BLaER1 (cell line): ENCODE results near the gene CNR1.

ENCODE experiments used
- H3K27ac ChIP-seq: shearing (Covaris generic); formaldehyde crosslinking; 2 replicates; pipeline ENCODE4 v1.8.1; 2022
- H3K27me3 ChIP-seq: shearing (Covaris generic); formaldehyde crosslinking; 2 replicates; pipeline ENCODE4 v1.8.1; 2022
- H3K36me3 ChIP-seq: shearing (Covaris generic); formaldehyde crosslinking; 2 replicates; pipeline ENCODE4 v1.8.1; 2022
- H3K4me1 ChIP-seq: shearing (Covaris generic); formaldehyde crosslinking; 2 replicates; pipeline ENCODE4 v1.8.1; 2022
- H3K4me2 ChIP-seq: shearing (Covaris generic); formaldehyde crosslinking; 2 replicates; pipeline ENCODE4 v1.8.1; 2022
- H3K4me3 ChIP-seq: shearing (Covaris generic); formaldehyde crosslinking; 2 replicates; pipeline ENCODE4 v1.8.1; 2022
- H3K9ac ChIP-seq: shearing (Covaris generic); formaldehyde crosslinking; 2 replicates; pipeline ENCODE4 v1.8.1; 2022
- H3K9me3 ChIP-seq: shearing (Covaris generic); formaldehyde crosslinking; 2 replicates; pipeline ENCODE4 v1.8.1; 2022
- H4K20me1 ChIP-seq: shearing (Covaris generic); formaldehyde crosslinking; 2 replicates; pipeline ENCODE4 v1.8.1; 2022
- Cebpa-rat ChIP-seq: shearing (Covaris generic); IDR thresholded peaks from 2 replicates; pipeline ENCODE4 v1.8.1; 2022

CNR1 gene

DNA sequence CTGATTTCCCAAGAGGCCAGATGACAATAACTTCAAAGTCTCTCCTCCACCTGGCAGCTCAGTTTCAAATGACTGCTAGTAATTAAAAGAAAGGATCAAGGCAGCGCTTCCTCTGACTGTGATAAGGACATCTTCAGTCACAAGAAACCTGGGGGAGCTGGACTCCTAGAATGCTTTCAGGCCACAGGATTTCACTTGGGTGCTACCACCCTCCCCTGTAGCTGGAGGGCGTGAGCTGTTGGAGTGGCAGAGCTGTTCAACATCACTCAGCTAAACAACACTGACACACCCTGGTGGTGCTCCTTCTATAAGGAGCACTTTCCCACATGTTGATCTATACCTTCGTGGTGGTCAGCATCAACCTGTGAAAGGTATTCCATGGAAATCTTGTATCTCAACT, 2.2 kb upstream of the CNR1 start:
- H3K9ac ChIP-seq = no peak overlapping the region
- H4K20me1 ChIP-seq = no peaks in the 10 kb centered on the region
- no peak overlapping the region for H3K27ac ChIP-seq
- no peak overlapping the region for H3K4me3 ChIP-seq
- H3K4me2 ChIP-seq = no peak overlapping the region
- H3K27me3 ChIP-seq = peaks cover 53% of the 10 kb centered on the region
- no peaks in the 10 kb centered on the region for H3K36me3 ChIP-seq
- no peaks in the 10 kb centered on the region for H3K4me1 ChIP-seq
- TF ChIP-seq Cebpa-rat = no peak
- no peaks in the 10 kb centered on the region for H3K9me3 ChIP-seq

DNA sequence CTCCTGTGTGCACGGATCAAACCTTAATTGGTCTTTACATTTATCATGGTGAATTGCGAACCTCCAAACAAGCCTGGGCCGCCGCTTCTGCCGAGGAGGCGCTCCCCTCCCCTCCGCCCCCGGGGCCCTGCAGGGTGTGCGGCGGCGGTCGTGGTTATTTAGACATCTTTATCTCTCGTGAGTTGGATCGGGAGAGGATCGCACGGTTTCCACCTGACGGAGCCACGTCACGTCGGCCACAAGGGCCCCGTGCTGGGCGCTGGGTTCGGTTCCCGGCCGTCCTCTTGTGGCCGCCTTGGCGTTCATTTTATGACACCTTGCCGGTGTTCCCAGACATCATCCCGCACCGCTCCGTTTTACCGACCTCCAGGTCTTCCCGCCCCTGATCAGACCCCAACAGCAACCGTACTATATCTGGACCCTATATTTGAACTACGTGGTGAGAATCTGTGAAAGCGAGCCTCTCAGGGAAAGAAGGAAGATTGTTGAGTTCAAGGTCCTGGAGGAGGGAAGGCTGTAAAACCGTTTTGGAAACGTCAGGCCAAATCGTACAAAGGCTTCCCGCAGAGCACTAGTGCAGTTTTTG, 1.3 kb upstream of the CNR1 start:
- H3K4me2 ChIP-seq = peak overlapping the region; percentile 80
- H3K9me3 ChIP-seq = no peaks in the 10 kb centered on the region
- TF ChIP-seq Cebpa-rat = no peak
- no peaks in the 10 kb centered on the region for H4K20me1 ChIP-seq
- H3K27ac ChIP-seq = no peak overlapping the region
- H3K4me3 ChIP-seq = peak overlapping the region; percentile 70
- H3K27me3 ChIP-seq = peaks cover 53% of the 10 kb centered on the region
- H3K4me1 ChIP-seq = no peaks in the 10 kb centered on the region
- no peaks in the 10 kb centered on the region for H3K36me3 ChIP-seq
- H3K9ac ChIP-seq = no peak overlapping the region

DNA sequence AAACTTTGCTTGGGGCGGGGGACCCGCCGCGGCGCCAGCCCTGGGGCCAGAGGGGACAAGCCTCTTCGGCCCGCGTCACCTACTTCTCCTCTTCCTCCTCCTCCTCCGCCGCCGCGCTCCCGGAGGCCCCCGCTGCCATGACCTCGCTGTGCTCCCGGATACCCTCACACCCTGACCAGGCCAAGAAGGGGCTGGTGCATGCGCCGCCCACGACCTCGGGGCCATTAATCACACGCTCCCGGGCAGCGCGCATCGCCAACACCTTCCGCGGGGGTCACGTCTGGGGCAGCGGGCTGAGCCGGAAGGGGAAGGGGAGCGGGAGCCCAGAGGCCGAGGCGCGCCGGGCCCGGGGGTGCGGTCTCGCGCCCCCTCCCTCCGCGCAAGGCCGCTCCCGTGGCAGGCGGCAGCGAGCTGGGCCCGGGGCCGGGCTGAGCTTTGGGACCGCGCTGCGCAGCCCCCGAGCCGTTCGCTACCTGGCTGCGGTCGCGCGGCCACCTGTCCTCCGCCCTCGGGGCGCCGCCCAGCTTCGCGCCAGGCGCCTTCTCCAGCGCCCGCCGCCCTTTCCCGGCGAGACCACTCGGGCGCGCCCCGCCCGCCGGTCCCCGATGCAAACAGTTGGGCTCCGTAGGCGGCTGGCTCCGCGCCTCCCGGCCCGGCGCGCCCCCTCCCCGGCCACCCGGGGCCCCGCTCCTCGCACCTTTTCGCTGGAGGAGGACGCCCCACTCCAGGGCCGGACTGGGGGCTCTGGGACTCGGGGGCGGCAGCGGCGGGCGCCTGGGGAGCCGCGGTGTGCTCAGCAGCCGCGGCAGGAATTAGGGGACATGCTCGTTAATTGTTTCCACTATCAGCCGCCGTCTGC, 575 bp upstream of the CNR1 start:
- Histone ChIP-seq H3K4me1 (no peaks in the 10 kb centered on the region), H3K9ac (peak overlapping the region; percentile 48; the same call in 1 of the 2 replicates)

DNA sequence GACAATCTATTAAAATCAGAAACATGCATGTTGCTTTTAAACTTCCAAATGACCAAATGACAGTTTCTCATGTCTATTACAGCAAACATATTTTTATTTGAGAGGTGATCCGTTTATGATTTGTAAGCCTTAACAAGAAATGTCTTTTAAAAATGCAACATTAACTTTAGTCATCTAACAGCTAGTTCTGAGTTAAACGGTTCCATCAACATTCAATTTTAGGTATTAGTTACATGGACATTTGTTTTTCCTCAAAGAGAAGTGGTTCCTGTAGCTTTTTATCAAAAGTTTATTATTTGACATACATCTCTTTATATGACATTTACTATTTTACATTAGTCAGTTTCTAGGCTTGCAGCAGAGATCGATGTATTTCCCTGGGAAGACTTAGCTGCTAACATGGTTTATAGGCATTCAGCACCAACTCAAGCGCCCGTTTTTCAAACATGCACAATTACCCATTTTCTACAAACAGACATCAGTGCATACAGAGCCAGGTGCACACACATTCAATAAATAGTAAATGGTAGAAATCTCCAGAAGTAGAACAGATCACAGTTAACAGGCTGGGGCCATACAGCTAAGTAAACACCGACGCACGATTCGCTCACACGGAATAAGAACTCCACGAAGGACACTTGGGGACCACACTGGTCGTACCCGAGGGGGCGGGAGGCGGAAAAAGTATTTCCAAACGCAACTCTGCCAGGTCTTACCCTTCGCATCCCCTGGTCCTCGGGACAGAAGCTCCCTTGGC, 882 bp downstream of the CNR1 start:
- no peaks in the 10 kb centered on the region for H3K4me1 ChIP-seq
- no peaks in the 10 kb centered on the region for H3K9me3 ChIP-seq
- H3K4me3 ChIP-seq = peak overlapping the region; percentile 70
- peak overlapping the region; percentile 80 for H3K4me2 ChIP-seq
- no peaks in the 10 kb centered on the region for H3K36me3 ChIP-seq
- H3K9ac ChIP-seq = peak overlapping the region; percentile 48; the same call in 1 of the 2 replicates
- H3K27ac ChIP-seq = no peak overlapping the region
- no peaks in the 10 kb centered on the region for H4K20me1 ChIP-seq
- peaks cover 53% of the 10 kb centered on the region for H3K27me3 ChIP-seq
- no peak for TF ChIP-seq Cebpa-rat

More for the DNA sequence above, 575 bp upstream of the CNR1 start:
- Histone ChIP-seq H3K4me3 (peak overlapping the region; percentile 70), H4K20me1 (no peaks in the 10 kb centered on the region), H3K9me3 (no peaks in the 10 kb centered on the region), H3K27me3 (peaks cover 53% of the 10 kb centered on the region), H3K27ac (peak overlapping the region; percentile 4; the same call in 1 of the 2 replicates), H3K4me2 (peak overlapping the region; percentile 80), H3K36me3 (no peaks in the 10 kb centered on the region)
- no peak for TF ChIP-seq Cebpa-rat

DNA sequence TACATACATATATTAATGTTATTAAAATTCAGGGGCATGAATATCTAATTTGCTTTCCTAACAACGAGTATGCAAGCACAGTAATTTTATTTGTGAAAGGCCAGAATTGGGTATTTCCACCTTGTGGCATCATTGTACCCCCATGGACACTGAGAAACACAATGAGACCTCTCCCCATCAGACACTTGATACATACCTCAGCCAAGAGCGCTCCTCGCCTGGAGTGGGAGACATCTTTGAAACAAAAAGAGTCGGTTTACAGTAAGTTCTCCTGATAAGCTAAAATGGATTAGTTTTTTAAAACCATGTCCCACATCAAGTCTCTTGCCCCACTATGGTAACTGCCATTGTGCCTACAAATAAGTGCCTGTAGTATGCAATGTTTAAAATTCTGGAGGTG, 2.1 kb downstream of the CNR1 start:
- H3K4me3 ChIP-seq = no peak overlapping the region
- no peak overlapping the region for H3K27ac ChIP-seq
- H3K9ac ChIP-seq = no peak overlapping the region
- no peaks in the 10 kb centered on the region for H3K36me3 ChIP-seq
- no peak for TF ChIP-seq Cebpa-rat
- H3K4me1 ChIP-seq = no peaks in the 10 kb centered on the region
- H3K27me3 ChIP-seq = peaks cover 52% of the 10 kb centered on the region
- H3K9me3 ChIP-seq = no peaks in the 10 kb centered on the region
- no peak overlapping the region for H3K4me2 ChIP-seq
- no peaks in the 10 kb centered on the region for H4K20me1 ChIP-seq

DNA sequence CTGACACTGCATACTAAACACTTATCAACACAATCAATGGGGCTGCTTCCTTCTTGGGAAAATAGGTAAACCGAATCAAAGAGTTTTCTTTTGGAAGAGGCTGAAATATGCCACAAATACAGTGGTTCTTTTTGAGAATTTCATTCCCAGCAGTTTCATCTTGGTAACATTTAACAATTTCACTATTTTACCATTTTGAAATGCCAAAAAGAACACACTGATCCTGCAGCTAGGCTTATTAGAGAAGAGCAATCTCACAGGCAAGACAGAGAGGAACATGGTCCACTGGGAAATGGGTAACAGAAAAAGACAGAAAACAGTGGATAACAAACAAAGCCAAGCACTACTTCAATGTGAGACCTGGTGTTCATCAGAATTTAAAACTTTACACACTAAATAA, 2.5 kb downstream of the CNR1 start:
- no peaks in the 10 kb centered on the region for H4K20me1 ChIP-seq
- no peak for TF ChIP-seq Cebpa-rat
- H3K4me2 ChIP-seq = no peak overlapping the region
- H3K36me3 ChIP-seq = no peaks in the 10 kb centered on the region
- H3K27ac ChIP-seq = no peak overlapping the region
- no peaks in the 10 kb centered on the region for H3K9me3 ChIP-seq
- H3K9ac ChIP-seq = no peak overlapping the region
- peaks cover 47% of the 10 kb centered on the region for H3K27me3 ChIP-seq
- no peaks in the 10 kb centered on the region for H3K4me1 ChIP-seq
- H3K4me3 ChIP-seq = no peak overlapping the region

DNA sequence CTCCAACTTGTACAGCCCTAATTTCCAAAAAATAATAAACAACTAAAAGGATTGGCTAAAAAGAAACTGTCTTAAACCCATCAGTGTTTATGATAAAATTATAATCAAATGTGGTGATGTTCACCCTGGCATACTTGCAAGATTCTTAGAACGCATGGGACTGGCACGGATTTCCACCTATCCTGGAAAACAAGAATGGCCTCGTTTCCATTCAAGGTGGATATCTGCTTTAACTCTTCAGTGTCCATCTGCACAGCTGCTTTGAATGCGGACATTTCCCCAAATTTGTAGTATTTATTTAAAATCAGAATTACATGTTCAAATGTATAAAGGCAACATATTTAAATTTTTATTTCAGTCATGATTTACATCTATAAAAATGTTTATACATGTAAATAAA, 4.2 kb downstream of the CNR1 start:
- Histone ChIP-seq H3K4me1 (no peaks in the 10 kb centered on the region), H3K36me3 (no peaks in the 10 kb centered on the region), H4K20me1 (no peaks in the 10 kb centered on the region), H3K4me2 (no peak overlapping the region), H3K27ac (no peak overlapping the region), H3K27me3 (peaks cover 30% of the 10 kb centered on the region), H3K4me3 (no peak overlapping the region), H3K9me3 (no peaks in the 10 kb centered on the region), H3K9ac (no peak overlapping the region)
- no peak for TF ChIP-seq Cebpa-rat

DNA sequence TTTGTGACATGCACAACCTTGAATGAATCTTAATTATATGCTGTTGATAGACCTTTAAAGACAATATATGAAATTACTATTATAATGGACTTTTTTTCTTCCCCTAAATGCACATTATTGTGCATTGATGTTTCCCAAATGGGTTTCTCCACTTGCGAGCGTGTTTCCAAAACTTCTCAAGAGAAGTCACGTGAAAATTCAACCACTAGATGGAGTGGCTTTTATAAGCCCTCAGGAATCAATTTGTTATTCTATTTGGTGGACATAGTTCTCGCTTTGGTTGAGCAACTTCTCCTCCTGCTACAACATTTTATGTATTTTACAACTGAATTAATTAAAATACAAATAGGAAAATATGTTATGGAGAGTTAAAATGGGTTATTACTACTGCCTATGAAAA, 9.0 kb downstream of the CNR1 start:
- Histone ChIP-seq H3K4me2 (no peak overlapping the region), H3K9me3 (no peaks in the 10 kb centered on the region), H3K4me1 (no peaks in the 10 kb centered on the region), H4K20me1 (no peaks in the 10 kb centered on the region), H3K9ac (no peak overlapping the region), H3K4me3 (no peak overlapping the region), H3K27me3 (no peaks in the 10 kb centered on the region), H3K27ac (no peak overlapping the region), H3K36me3 (no peaks in the 10 kb centered on the region)
- TF ChIP-seq Cebpa-rat = no peak

DNA sequence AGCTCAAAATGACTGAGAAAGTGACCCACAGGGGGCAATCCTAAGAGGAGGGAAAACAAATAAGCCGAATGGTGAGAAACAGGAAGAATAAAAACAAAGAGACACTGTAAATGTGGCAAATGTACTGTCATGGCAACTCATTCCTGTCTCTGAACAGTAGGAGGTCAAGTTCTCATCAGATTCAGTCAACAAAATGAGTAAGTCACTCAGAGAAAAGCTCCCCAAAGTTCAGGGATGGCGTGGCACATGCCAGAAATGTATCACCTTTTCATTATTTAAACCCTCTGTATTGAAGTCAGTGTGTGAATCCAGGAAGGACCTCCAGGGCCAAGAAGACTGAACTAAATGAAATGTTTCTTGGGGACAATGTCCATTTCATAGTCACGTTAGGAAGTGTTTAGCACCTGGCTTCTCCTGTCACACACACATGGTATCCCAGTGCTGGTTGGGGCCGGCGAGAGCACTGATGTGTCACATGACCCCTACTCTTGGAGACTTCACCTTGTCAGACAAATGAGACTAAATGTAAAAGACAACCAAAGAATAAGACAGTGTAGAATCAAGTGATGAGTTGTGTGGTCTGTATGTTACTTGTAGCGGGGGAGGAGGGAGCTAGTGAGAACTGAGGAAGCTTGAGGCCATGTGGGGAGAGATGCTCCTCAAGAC, 20.7 kb downstream of the CNR1 start:
- Histone ChIP-seq H3K4me1 (no peaks in the 10 kb centered on the region), H3K4me2 (no peak overlapping the region), H3K27me3 (no peaks in the 10 kb centered on the region), H4K20me1 (no peaks in the 10 kb centered on the region), H3K36me3 (no peaks in the 10 kb centered on the region; the same call in 1 of the 2 replicates), H3K27ac (no peak overlapping the region), H3K9ac (no peak overlapping the region), H3K9me3 (no peaks in the 10 kb centered on the region), H3K4me3 (no peak overlapping the region)
- TF ChIP-seq Cebpa-rat = no peak
